Upper lobe of left lung (tissue), 4 donors: Measurements from ENCODE around the gene GPC5.

Experiments
- CTCF ChIP-seq, 6 experiments: fragments of 450-650 bp in 4 of 6; fragments of 200-600 bp in 2 of 6; sonication (generic) in 2 of 6; IDR thresholded peaks; one replicate each; pipeline ENCODE4 v1.5.1; 2016 to 2019; ENCODE audit warnings: antibody characterized with exemption in 6 of 6
- EP300 ChIP-seq, 4 donors: sonication (generic); formaldehyde crosslinking; IDR thresholded peaks; one replicate each; pipeline ENCODE4 v1.5.1; 2017; ENCODE audit warnings: antibody characterized with exemption in 4 of 4, control low read depth in 2 of 4

GRCh38 chr13:92735909-92736308 is 1337.5 kb downstream of the GPC5 start:
- TF ChIP-seq CTCF (IDR thresholded peaks at IDR 0.05), result no peak
- no peak for TF ChIP-seq EP300 (IDR thresholded peaks at IDR 0.05)
